HEK293 (cell line): Measurements from ENCODE around the gene C9orf78.

Experiments
- ATF2 ChIP-seq: fragments of 450-650 bp; formaldehyde crosslinking; IDR thresholded peaks from 2 replicates; pipeline ENCODE4 v1.5.1; 2016; ENCODE audit warnings: missing biosample characterization, missing genetic modification characterization, low read depth
- GLI4 ChIP-seq: fragments of 450-650 bp; formaldehyde crosslinking; IDR thresholded peaks from 2 replicates; pipeline ENCODE4 v1.5.1; 2016; ENCODE audit warnings: missing biosample characterization, missing genetic modification characterization
- REST ChIP-seq: fragments of 450-650 bp; formaldehyde crosslinking; IDR thresholded peaks from 2 replicates; pipeline ENCODE4 v1.5.1; 2016; ENCODE audit warnings: missing biosample characterization, missing genetic modification characterization
- YY2 ChIP-seq: fragments of 450-650 bp; formaldehyde crosslinking; IDR thresholded peaks from 2 replicates; pipeline ENCODE4 v1.5.1; 2016; ENCODE audit warnings: missing biosample characterization, missing genetic modification characterization
- ZNF114 ChIP-seq: fragments of 450-650 bp; formaldehyde crosslinking; IDR thresholded peaks from 2 replicates; pipeline ENCODE4 v1.5.0; 2017; ENCODE audit warnings: missing biosample characterization, missing genetic modification characterization
- ZNF23 ChIP-seq: fragments of 450-650 bp; formaldehyde crosslinking; IDR thresholded peaks from 2 replicates; pipeline ENCODE4 v1.5.1; 2016; ENCODE audit warnings: missing biosample characterization, missing genetic modification characterization, borderline replicate concordance
- ZNF274 ChIP-seq, 2 experiments: fragments of 200-500 bp in 1 of 2; fragments of 450-650 bp in 1 of 2; sonication (Bioruptor generic) in 1 of 2; formaldehyde crosslinking in 1 of 2; IDR thresholded peaks; 2 replicates each; pipeline versions ENCODE4 v1.5.1 to v1.6.1; 2014 to 2016; ENCODE audit warnings: borderline replicate concordance in 1 of 2, inconsistent platforms in 1 of 2, low read length in 1 of 2, missing biosample characterization in 1 of 2, missing genetic modification characterization in 1 of 2
- ZNF302 ChIP-seq: fragments of 450-650 bp; formaldehyde crosslinking; IDR thresholded peaks from 2 replicates; pipeline ENCODE4 v1.5.1; 2016; ENCODE audit warnings: missing biosample characterization, missing genetic modification characterization, low read depth
- ZNF335 ChIP-seq: fragments of 450-650 bp; formaldehyde crosslinking; conservative IDR thresholded peaks from 2 replicates; pipeline ENCODE4 v1.5.1; 2016; ENCODE audit warnings: missing biosample characterization, missing genetic modification characterization
- ZNF48 ChIP-seq: fragments of 450-650 bp; formaldehyde crosslinking; IDR thresholded peaks from 2 replicates; pipeline ENCODE4 v1.5.1; 2016; ENCODE audit warnings: missing biosample characterization, missing genetic modification characterization
- ZNF521 ChIP-seq: fragments of 450-650 bp; formaldehyde crosslinking; IDR thresholded peaks from 2 replicates; pipeline ENCODE4 v1.5.1; 2017; ENCODE audit warnings: missing biosample characterization, mild to moderate bottlenecking, missing genetic modification characterization
- ZNF777 ChIP-seq: fragments of 450-650 bp; formaldehyde crosslinking; IDR thresholded peaks from 2 replicates; pipeline ENCODE4 v1.5.1; 2017; ENCODE audit warnings: missing biosample characterization, missing genetic modification characterization, borderline replicate concordance
- ZXDB ChIP-seq: fragments of 450-650 bp; formaldehyde crosslinking; IDR thresholded peaks from 2 replicates; pipeline ENCODE4 v1.5.1; 2016; ENCODE audit warnings: missing biosample characterization, missing genetic modification characterization
- TF ChIP-seq, protein P1 (sequence below): fragments of 450-650 bp; formaldehyde crosslinking; IDR thresholded peaks from 2 replicates; pipeline ENCODE4 v1.5.1; 2016; ENCODE audit warnings: missing biosample characterization, missing genetic modification characterization

- TF ChIP-seq ZXDB = no peak
- no peak for TF ChIP-seq REST (tag by site-specific recombination)
- TF ChIP-seq, protein P1, sequence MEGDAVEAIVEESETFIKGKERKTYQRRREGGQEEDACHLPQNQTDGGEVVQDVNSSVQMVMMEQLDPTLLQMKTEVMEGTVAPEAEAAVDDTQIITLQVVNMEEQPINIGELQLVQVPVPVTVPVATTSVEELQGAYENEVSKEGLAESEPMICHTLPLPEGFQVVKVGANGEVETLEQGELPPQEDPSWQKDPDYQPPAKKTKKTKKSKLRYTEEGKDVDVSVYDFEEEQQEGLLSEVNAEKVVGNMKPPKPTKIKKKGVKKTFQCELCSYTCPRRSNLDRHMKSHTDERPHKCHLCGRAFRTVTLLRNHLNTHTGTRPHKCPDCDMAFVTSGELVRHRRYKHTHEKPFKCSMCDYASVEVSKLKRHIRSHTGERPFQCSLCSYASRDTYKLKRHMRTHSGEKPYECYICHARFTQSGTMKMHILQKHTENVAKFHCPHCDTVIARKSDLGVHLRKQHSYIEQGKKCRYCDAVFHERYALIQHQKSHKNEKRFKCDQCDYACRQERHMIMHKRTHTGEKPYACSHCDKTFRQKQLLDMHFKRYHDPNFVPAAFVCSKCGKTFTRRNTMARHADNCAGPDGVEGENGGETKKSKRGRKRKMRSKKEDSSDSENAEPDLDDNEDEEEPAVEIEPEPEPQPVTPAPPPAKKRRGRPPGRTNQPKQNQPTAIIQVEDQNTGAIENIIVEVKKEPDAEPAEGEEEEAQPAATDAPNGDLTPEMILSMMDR (tag by site-specific recombination) = no peak
- TF ChIP-seq ATF2 (tag by site-specific recombination) = no peak
- TF ChIP-seq ZNF274 (IDR thresholded peaks at IDR 0.05; ENCODE audit: low read length) = no peak
- no peak for TF ChIP-seq ZNF274 (tag by site-specific recombination; IDR thresholded peaks at IDR 0.05; ENCODE audit: borderline replicate concordance)
- TF ChIP-seq YY2 (tag by site-specific recombination) = no peak
- no peak for TF ChIP-seq ZNF335 (tag by site-specific recombination)
- TF ChIP-seq ZNF521 (tag by site-specific recombination) = no peak
- TF ChIP-seq ZNF777 (tag by site-specific recombination) = no peak
- TF ChIP-seq ZNF302 (tag by site-specific recombination) = no peak
- TF ChIP-seq ZNF48 (tag by site-specific recombination) = no peak
- TF ChIP-seq GLI4 = no peak
- TF ChIP-seq ZNF114 (tag by site-specific recombination) = no peak
- TF ChIP-seq ZNF23 = no peak
Observed at GRCh38 chr9:129880654-129881546, 45.8 kb upstream of the C9orf78 start.
